ENCODE results near the gene PITPNM3. TPM values are rescaled to one million over a fixed set of nuclear protein-coding genes. Genes with fewer than 3 reads are reported as not detected.

PITPNM3 gene
- total and polyA plus RNA-seq, 12 donors: 1.1 to 9.8 (median 6.8) TPM

DNA sequence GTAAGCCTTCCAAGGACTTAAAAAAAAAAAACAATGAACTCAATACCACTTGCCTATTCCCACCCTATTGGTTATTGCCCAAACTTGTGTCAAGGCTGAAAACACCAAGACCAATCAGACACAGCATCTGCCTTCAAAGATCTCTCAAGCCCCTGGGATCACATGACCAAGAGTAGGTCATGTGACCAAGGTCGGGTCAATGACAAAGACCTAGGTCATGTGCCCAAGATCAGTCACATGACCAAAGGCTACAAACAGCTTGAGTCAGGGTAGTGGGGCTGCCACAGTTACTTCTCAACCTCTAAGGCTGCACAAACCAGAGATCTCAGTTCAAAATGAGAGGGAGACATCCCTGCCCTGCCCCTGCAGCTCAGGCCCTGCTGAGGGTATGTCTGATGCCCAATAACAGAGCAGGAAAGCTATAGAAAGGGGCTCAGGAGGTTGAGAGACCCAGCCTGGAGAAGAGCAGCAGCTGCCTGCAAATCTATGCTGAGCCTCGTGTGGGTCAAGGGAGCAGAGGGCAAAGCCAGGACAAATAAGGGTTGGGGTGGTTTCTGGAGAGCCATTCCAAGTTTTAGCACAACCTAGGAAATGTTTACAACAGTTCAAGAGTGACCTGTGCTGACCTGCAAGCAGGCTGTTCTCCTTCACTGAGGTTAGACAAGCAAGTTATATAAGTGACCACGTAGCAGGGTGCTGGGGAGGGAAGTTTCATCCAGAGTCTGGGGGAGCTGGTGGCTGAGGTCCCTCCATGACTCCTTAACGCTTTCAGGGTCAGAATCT is 63.3 kb downstream of the PITPNM3 start:
- no peak for TF ChIP-seq POLR2A (IDR thresholded peaks at IDR 0.05)
- TF ChIP-seq, protein P1, sequence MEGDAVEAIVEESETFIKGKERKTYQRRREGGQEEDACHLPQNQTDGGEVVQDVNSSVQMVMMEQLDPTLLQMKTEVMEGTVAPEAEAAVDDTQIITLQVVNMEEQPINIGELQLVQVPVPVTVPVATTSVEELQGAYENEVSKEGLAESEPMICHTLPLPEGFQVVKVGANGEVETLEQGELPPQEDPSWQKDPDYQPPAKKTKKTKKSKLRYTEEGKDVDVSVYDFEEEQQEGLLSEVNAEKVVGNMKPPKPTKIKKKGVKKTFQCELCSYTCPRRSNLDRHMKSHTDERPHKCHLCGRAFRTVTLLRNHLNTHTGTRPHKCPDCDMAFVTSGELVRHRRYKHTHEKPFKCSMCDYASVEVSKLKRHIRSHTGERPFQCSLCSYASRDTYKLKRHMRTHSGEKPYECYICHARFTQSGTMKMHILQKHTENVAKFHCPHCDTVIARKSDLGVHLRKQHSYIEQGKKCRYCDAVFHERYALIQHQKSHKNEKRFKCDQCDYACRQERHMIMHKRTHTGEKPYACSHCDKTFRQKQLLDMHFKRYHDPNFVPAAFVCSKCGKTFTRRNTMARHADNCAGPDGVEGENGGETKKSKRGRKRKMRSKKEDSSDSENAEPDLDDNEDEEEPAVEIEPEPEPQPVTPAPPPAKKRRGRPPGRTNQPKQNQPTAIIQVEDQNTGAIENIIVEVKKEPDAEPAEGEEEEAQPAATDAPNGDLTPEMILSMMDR (IDR thresholded peaks at IDR 0.05): no peak
- intact Hi-C loops (cut with DNase I): no loop called here
- H3K9me3 ChIP-seq (replicated peaks in 1 of 3): no peaks in the 10 kb centered on the region
- no peaks in the 10 kb centered on the region for H3K36me3 ChIP-seq (replicated peaks in 1 of 2)
- 60 to 73% (median 69%) methylated on average over 3 to 4 of the region's 4 CpGs for whole genome bisulfite sequencing, 4 donors
- DNase-seq: peak in 1 of 7 donors; percentile 12
- no peak overlapping the region for H3K27ac ChIP-seq
- H3K4me1 ChIP-seq (replicated peaks in 1 of 2): no peaks in the 10 kb centered on the region
- no peak overlapping the region for H3K4me3 ChIP-seq
- H3K27me3 ChIP-seq: no peaks in the 10 kb centered on the region

DNA sequence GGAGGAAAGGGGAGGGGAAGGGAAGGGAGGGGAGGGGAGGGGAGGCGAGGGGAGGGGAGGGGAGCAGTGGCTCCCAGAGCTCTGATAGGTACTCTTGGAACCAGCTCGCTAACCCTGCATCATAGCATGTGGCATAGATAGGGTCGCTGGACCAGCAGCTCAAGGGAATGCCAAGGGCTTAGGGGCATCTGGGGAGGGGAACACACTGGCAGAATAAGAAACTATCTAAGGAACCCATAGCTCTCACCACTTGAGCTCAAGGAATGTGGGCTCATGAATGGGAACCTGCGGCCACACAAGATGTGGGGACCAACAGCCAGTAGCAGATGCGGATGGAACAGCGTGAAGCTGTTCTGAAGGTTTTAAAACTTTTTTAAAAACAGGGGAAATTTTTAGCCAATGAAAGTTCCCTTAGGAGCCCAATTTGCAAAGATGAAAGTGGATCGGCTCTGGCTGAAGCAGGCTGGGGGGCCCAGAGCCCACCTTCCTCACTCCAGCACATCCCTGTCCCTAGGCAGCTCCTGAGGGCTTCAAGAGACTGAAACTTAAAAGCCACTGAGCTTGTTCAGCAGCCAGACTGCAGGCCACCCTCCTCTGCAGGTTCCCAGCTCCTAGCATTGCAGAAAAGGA is 65.2 kb downstream of the PITPNM3 start:
- no peaks in the 10 kb centered on the region for H3K27me3 ChIP-seq
- H3K27ac ChIP-seq: no peak overlapping the region
- intact Hi-C loops (cut with DNase I): no loop called here
- no peaks in the 10 kb centered on the region for H3K4me1 ChIP-seq (replicated peaks in 1 of 2)
- no peak for DNase-seq
- no peak overlapping the region for H3K4me3 ChIP-seq
- TF ChIP-seq POLR2A (IDR thresholded peaks at IDR 0.05): no peak
- TF ChIP-seq, protein P1 (IDR thresholded peaks at IDR 0.05): no peak
- no peaks in the 10 kb centered on the region for H3K9me3 ChIP-seq (replicated peaks in 1 of 3)
- H3K36me3 ChIP-seq (replicated peaks in 1 of 2): no peaks in the 10 kb centered on the region
- WGBS, 4 donors: 85 to 94% (median 90%) methylated on average over 6 to 7 of the region's 7 CpGs

DNA sequence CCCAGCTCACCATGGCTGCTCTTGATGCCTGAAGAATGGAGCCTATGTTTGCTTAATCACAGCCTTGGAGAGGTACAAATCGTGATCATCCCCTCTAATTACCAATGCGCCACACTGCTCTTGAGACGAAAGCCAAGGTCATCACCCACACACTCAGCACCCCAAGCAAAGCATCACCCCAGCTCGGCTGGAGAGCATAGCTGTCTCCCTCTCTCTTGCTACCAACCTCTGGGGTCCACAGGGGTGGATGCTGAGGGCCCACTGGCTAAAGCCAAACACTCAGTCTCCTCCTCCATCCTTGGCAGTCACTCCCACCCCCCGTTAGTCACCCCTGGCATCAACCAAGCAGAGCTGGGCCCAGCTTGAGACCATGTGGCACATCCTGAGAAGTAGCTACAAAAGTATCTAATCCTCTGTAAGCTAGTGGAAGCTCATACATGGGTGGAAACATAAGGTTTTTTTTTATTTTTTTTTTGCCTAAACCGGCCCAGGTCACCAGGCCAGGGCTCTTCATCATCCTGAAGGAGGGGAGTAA is 67.3 kb downstream of the PITPNM3 start:
- H3K9me3 ChIP-seq (replicated peaks in 1 of 3): no peaks in the 10 kb centered on the region
- DNase-seq: peak in 1 of 7 donors; percentile 4
- TF ChIP-seq, protein P1 (IDR thresholded peaks at IDR 0.05): no peak
- H3K4me1 ChIP-seq (replicated peaks in 1 of 2): no peaks in the 10 kb centered on the region
- no peak overlapping the region for H3K4me3 ChIP-seq
- H3K36me3 ChIP-seq (replicated peaks in 1 of 2): no peaks in the 10 kb centered on the region
- WGBS, 4 donors: 36 to 81% (median 72%) methylated on average over 2 to 6 of the region's 6 CpGs
- intact Hi-C loops (cut with DNase I): no loop called here
- no peak overlapping the region for H3K27ac ChIP-seq
- no peaks in the 10 kb centered on the region for H3K27me3 ChIP-seq

DNA sequence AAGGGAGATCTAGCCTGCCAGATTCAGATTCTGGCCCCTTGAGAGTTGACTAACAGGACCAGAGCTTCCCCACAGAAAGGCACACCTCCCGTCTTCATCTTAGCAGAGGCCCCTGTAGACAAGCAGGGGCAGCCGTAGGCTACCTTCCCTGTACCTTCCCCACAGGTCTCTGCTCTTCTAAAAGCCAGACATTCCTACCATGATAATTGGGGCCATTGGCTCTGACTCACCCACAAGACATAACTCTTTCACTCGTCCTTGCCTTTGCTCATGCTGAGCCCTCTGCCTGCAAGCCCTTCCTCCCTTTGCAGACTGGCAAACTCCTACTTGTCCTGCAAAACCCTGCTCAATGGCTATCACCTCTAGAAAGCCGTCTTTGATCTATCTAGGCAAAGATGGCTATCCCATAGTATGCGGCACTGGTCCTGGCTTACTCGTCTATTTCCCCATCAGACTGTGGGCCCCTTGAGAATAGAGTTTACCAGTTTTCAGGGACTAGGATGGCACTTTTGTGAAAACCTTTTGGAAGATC is 68.3 kb downstream of the PITPNM3 start:
- Histone ChIP-seq H3K4me1 (replicated peaks in 1 of 2) (no peaks in the 10 kb centered on the region), H3K27me3 (no peaks in the 10 kb centered on the region), H3K4me3 (no peak overlapping the region), H3K36me3 (replicated peaks in 1 of 2) (no peaks in the 10 kb centered on the region), H3K9me3 (replicated peaks in 1 of 3) (no peaks in the 10 kb centered on the region), H3K27ac (no peak overlapping the region)
- intact Hi-C loops (cut with DNase I): no loop called here
- TF ChIP-seq, protein P1 (IDR thresholded peaks at IDR 0.05): no peak
- no peak for TF ChIP-seq POLR2A (IDR thresholded peaks at IDR 0.05)
- WGBS, 4 donors: 69 to 92% (median 77%) methylated on average over 5 to 6 of the region's 6 CpGs
- DNase-seq: no peak

Data from adrenal gland (tissue), 12 donors.